ENCODE data around the gene SYNJ2BP.

The SYNJ2BP gene

GRCh38 chr14:70391493-70392391 lies 25.1 kb downstream of the SYNJ2BP start:
- no peak for DNase-seq

- no peak for DNase-seq
Measured at GRCh38 chr14:70382536-70382935, 34.4 kb downstream of the SYNJ2BP start.

- no peak for DNase-seq
Measured at GRCh38 chr14:70380824-70381223, 36.1 kb downstream of the SYNJ2BP start.

GRCh38 chr14:70378696-70379095 lies 38.2 kb downstream of the SYNJ2BP start:
- no peak for DNase-seq
